WTC11 (cell line): Measurements from ENCODE around the gene COL4A5.

Experiments used
- E2F4 ChIP-seq: sonication (generic); formaldehyde crosslinking; IDR thresholded peaks from 2 replicates; pipeline ENCODE4 v1.8.1; 2022; ENCODE audit warnings: low read depth, mild to moderate bottlenecking, moderate library complexity, missing genetic modification reagents, borderline replicate concordance
- ELF4 ChIP-seq: sonication (generic); formaldehyde crosslinking; IDR thresholded peaks from 2 replicates; pipeline ENCODE4 v1.8.1; 2022; ENCODE audit warnings: low read depth, mild to moderate bottlenecking, moderate library complexity, missing genetic modification reagents
- FOXK1 ChIP-seq: sonication (generic); formaldehyde crosslinking; IDR thresholded peaks from 2 replicates; pipeline ENCODE4 v1.8.0; 2022; ENCODE audit warnings: mild to moderate bottlenecking, moderate library complexity, missing genetic modification reagents
- FOXP1 ChIP-seq: sonication (generic); formaldehyde crosslinking; IDR thresholded peaks from 2 replicates; pipeline ENCODE4 v1.8.0; 2022; ENCODE audit warnings: missing genetic modification reagents, mild to moderate bottlenecking, moderate library complexity, borderline replicate concordance
- JUN ChIP-seq: sonication (generic); formaldehyde crosslinking; IDR thresholded peaks from 2 replicates; pipeline ENCODE4 v1.8.0; 2023; ENCODE audit warnings: mild to moderate bottlenecking, missing genetic modification reagents
- RELA ChIP-seq: sonication (generic); formaldehyde crosslinking; IDR thresholded peaks from 2 replicates; pipeline ENCODE4 v1.8.1; 2022; ENCODE audit warnings: missing genetic modification reagents, mild to moderate bottlenecking, borderline replicate concordance
- SMAD4 ChIP-seq: sonication (generic); formaldehyde crosslinking; IDR thresholded peaks from 2 replicates; pipeline ENCODE4 v1.8.0; 2022; ENCODE audit warnings: mild to moderate bottlenecking, missing genetic modification reagents
- TEAD4 ChIP-seq: sonication (generic); formaldehyde crosslinking; IDR thresholded peaks from 2 replicates; pipeline ENCODE4 v1.8.0; 2022; ENCODE audit warnings: mild to moderate bottlenecking, missing genetic modification reagents
- ZNF425 ChIP-seq: fragments of 250-450 bp; sonication (Bioruptor Pico); conservative IDR thresholded peaks from 2 replicates; pipeline ENCODE4 v1.9.0; 2021; ENCODE audit warnings: mild to moderate bottlenecking
- TF ChIP-seq, protein P1 (sequence below): sonication (generic); formaldehyde crosslinking; IDR thresholded peaks from 2 replicates; pipeline ENCODE4 v1.8.0; 2022; ENCODE audit warnings: mild to moderate bottlenecking, missing genetic modification reagents
- TF ChIP-seq, protein P2 (sequence below): fragments of 200-600 bp; IDR thresholded peaks from 2 replicates; pipeline ENCODE4 v1.8.0; 2022; ENCODE audit warnings: antibody characterized with exemption

DNA sequence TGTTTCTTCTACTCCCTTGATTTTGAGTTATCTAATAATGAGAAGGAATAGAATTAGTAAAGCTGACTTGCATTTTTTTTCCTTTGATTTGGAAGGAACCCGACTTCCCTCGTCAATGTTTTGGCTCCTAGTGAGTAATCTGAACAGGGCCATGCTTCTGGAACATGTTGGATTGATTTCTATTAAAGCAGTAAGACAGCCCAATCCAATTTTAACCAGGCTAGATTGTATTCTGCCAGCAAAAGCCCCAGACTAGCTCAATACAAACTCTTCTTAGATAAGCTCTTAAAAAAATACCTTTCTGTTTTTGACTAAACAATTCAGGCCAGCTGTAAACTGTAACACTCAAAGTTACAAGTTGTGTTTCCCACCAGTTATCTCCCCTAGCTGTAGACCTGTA is 170.5 kb downstream of the COL4A5 start:
- TF ChIP-seq FOXK1 (CRISPR knock-in tag) (no peak), ZNF425 (CRISPR knock-in tag) (no peak), ELF4 (no peak), FOXP1 (CRISPR knock-in tag) (no peak), SMAD4 (CRISPR knock-in tag) (no peak), JUN (CRISPR knock-in tag) (no peak), TEAD4 (CRISPR knock-in tag) (no peak), RELA (CRISPR knock-in tag) (no peak), E2F4 (CRISPR knock-in tag) (no peak)
- TF ChIP-seq, protein P1, sequence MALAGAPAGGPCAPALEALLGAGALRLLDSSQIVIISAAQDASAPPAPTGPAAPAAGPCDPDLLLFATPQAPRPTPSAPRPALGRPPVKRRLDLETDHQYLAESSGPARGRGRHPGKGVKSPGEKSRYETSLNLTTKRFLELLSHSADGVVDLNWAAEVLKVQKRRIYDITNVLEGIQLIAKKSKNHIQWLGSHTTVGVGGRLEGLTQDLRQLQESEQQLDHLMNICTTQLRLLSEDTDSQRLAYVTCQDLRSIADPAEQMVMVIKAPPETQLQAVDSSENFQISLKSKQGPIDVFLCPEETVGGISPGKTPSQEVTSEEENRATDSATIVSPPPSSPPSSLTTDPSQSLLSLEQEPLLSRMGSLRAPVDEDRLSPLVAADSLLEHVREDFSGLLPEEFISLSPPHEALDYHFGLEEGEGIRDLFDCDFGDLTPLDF (CRISPR knock-in tag), result no peak
- TF ChIP-seq, protein P2, sequence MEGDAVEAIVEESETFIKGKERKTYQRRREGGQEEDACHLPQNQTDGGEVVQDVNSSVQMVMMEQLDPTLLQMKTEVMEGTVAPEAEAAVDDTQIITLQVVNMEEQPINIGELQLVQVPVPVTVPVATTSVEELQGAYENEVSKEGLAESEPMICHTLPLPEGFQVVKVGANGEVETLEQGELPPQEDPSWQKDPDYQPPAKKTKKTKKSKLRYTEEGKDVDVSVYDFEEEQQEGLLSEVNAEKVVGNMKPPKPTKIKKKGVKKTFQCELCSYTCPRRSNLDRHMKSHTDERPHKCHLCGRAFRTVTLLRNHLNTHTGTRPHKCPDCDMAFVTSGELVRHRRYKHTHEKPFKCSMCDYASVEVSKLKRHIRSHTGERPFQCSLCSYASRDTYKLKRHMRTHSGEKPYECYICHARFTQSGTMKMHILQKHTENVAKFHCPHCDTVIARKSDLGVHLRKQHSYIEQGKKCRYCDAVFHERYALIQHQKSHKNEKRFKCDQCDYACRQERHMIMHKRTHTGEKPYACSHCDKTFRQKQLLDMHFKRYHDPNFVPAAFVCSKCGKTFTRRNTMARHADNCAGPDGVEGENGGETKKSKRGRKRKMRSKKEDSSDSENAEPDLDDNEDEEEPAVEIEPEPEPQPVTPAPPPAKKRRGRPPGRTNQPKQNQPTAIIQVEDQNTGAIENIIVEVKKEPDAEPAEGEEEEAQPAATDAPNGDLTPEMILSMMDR, result no peak
